K562 (cell line): ENCODE data around the gene POLR2L. TPM values are rescaled to one million over a fixed set of nuclear protein-coding genes. Genes with fewer than 3 reads are reported as not detected.
A peak's percentile ranks its signal among the peaks of the same experiment; 100 is the strongest.

ENCODE experiments used
- ATAC-seq: fragments of 200-7000 bp; cut with Tn5 transposase; 3 replicates; pipeline ENCODE4 v1.9.1; 2020; ENCODE audit warnings: moderate library complexity
- BruUV-seq: library from RNA; stranded (reverse); fragments of 400-500 nt; replicated peaks from 2 replicates; lab custom pipeline; 2021; lab: Mats Ljungman, UMichigan
- CTCF ChIA-PET: fragments of 300-600 bp; formaldehyde crosslinking; extraction: SDS; loops from one replicate; lab custom pipeline; 2021; ENCODE audit warnings: low intra/inter-chr PET ratio; lab: Yijun Ruan, JAX
- POLR2A ChIA-PET: fragments of 300-600, 350-650 bp; sonication (Branson Sonifier 250); formaldehyde crosslinking; extraction: SDS; loops from one replicate; lab custom pipeline; 2021; ENCODE audit warnings: antibody characterized with exemption, inconsistent platforms; lab: Yijun Ruan, JAX
- DNase-seq, 4 experiments: peaks; one replicate each; pipeline versions ENCODE4 v3.0.0 to v3.0.0-alpha.2; 2011 to 2018; ENCODE audit warnings: low spot score in 3 of 4, mixed read lengths in 3 of 4; ENCODE audit errors: extremely low read depth in 1 of 4
- FAIRE-seq: peaks from 2 replicates; lab custom pipeline; 2011; peaks lifted over from hg19 to GRCh38; lab: Jason Lieb, UNC
- H2AFZ ChIP-seq: 2 replicates; pipeline ENCODE4 v1.6.0; 2011; ENCODE audit warnings: low read depth, low read length, control low read depth, inconsistent platforms
- H3K27ac ChIP-seq: fragments of 200-600 bp; 3 replicates; pipeline ENCODE4 v1.8.0; 2011; ENCODE audit warnings: low read depth, mild to moderate bottlenecking, control low read depth, inconsistent platforms, low read length, moderate library complexity, mixed read lengths; ENCODE audit errors: extremely low read depth
- H3K27me3 ChIP-seq, 2 experiments: fragments of 300-600 bp in 1 of 2; 2 replicates in 1 of 2; 3 replicates in 1 of 2; pipeline versions ENCODE4 v1.6.0 to v1.8.0; 2011; ENCODE audit warnings: inconsistent platforms in 2 of 2, low read length in 2 of 2, mild to moderate bottlenecking in 1 of 2, mixed read lengths in 1 of 2, moderate library complexity in 1 of 2; ENCODE audit not compliant: control insufficient read depth in 2 of 2, insufficient read depth in 2 of 2
- H3K36me3 ChIP-seq: fragments of 300-600 bp; 3 replicates; pipeline ENCODE4 v1.8.0; 2011; ENCODE audit warnings: mild to moderate bottlenecking, low read length, inconsistent platforms; ENCODE audit not compliant: control insufficient read depth, insufficient read depth
- H3K4me1 ChIP-seq, 2 experiments: fragments of 200-600 bp in 1 of 2; replicated peaks in 1 of 2; 2 replicates in 1 of 2; 3 replicates in 1 of 2; pipeline versions ENCODE4 v1.5.1 to v1.8.0; 2011; ENCODE audit warnings: inconsistent platforms in 2 of 2, low read length in 2 of 2, mild to moderate bottlenecking in 1 of 2, mixed read lengths in 1 of 2, moderate library complexity in 1 of 2; ENCODE audit not compliant: control insufficient read depth in 2 of 2, insufficient read depth in 2 of 2
- H3K4me2 ChIP-seq: 2 replicates; pipeline ENCODE4 v1.6.1; 2011; ENCODE audit warnings: low read length, control low read depth, inconsistent platforms, mixed read lengths; ENCODE audit not compliant: insufficient read depth
- H3K4me3 ChIP-seq: fragments of 200-600 bp; sonication (generic), shearing (Covaris generic); 2 replicates; pipeline ENCODE4 v1.5.1; 2016; ENCODE audit warnings: control low read depth, inconsistent platforms
- H3K79me2 ChIP-seq: fragments of 200-600 bp; 3 replicates; pipeline ENCODE4 v1.8.0; 2011; ENCODE audit warnings: low read length, inconsistent platforms; ENCODE audit not compliant: control insufficient read depth, insufficient read depth
- H3K9ac ChIP-seq, 2 experiments: 2 replicates each; pipeline versions ENCODE4 v1.6.0 to v1.6.1; 2011; ENCODE audit warnings: low read depth in 2 of 2, low read length in 2 of 2, control low read depth in 1 of 2, inconsistent platforms in 1 of 2, mild to moderate bottlenecking in 1 of 2, mixed read lengths in 1 of 2; ENCODE audit not compliant: insufficient read depth in 1 of 2
- H3K9me1 ChIP-seq: one replicate; pipeline ENCODE4 v1.6.0; 2011; ENCODE audit warnings: inconsistent platforms, mild to moderate bottlenecking, low read length, moderate library complexity; ENCODE audit not compliant: control insufficient read depth, insufficient read depth
- H3K9me3 ChIP-seq: replicated peaks from 2 replicates; pipeline ENCODE4 v1.5.1; 2011; ENCODE audit warnings: low read depth, low read length, inconsistent platforms; ENCODE audit not compliant: control insufficient read depth, insufficient read depth
- H4K20me1 ChIP-seq: replicated peaks from 2 replicates; pipeline ENCODE4 v1.6.1; 2011; ENCODE audit warnings: low read length, inconsistent platforms, mixed read lengths; ENCODE audit not compliant: control insufficient read depth, insufficient read depth
- NBN ChIP-seq: fragments of 450-650 bp; IDR thresholded peaks from 2 replicates; pipeline ENCODE4 v1.6.1; 2016; ENCODE audit warnings: low read depth, mild to moderate bottlenecking
- SAP30 ChIP-seq: fragments of 200-600 bp; sonication (generic); IDR thresholded peaks from 2 replicates; pipeline ENCODE4 v1.6.1; 2012; ENCODE audit warnings: borderline replicate concordance, low read depth, mild to moderate bottlenecking, moderate library complexity, low read length, control low read depth, inconsistent platforms; ENCODE audit not compliant: insufficient read depth, poor library complexity, severe bottlenecking
- ZNF175 ChIP-seq: fragments of 200-800 bp; sonication (Bioruptor generic); IDR thresholded peaks from 2 replicates; pipeline ENCODE4 v1.6.1; 2016; ENCODE audit warnings: low read depth, mild to moderate bottlenecking, missing genetic modification characterization, missing compliant biosample characterization
- ZNF586 ChIP-seq: fragments of 450-650 bp; formaldehyde crosslinking; conservative IDR thresholded peaks from 2 replicates; pipeline ENCODE4 v1.4.0; 2020; ENCODE audit warnings: mild to moderate bottlenecking, moderate library complexity
- WGBS: fragments of 100-300 bp; shearing (Covaris generic); methylation state at CpG from one replicate; pipeline ENCODE4 v1.1.6; 2016; ENCODE audit warnings: low coverage, mixed read lengths; ENCODE audit not compliant: insufficient coverage; ENCODE audit errors: missing lambda C conversion rate; 5-methylcytosine and 5-hydroxymethylcytosine counted together
- in situ Hi-C: fragments of 300-500 bp; cut with MboI; formaldehyde crosslinking; loops from 4 replicates; pipeline ENCODE4 v1.15.0; 2018; ENCODE audit warnings: inconsistent platforms, mixed read lengths
- intact Hi-C: fragments of 100-400 bp; cut with micrococcal nuclease; formaldehyde crosslinking; loops from 2 replicates; pipeline ENCODE4 v1.14.2; 2022
- polyA plus RNA-seq, 8 experiments: library from polyadenylated mRNA; depleted of rRNA in 4 of 8; stranded (reverse) in 5 of 8; unstranded in 3 of 8; fragments of >200 nt; fragmentation: Nextera tagmentation in 2 of 8; fragmentation: Illumina TruSeq in 1 of 8; extraction: Ambion mirVana in 2 of 8; extraction: Trizol in 1 of 8; gene quantifications; 2 replicates each; pipeline versions ENCODE4 v1.2.1 to v1.2.3, GENCODE V29; 2011 to 2014; ENCODE audit warnings: inconsistent platforms in 1 of 8, missing spikeins in 1 of 8
- total RNA-seq, 7 experiments: library from RNA; depleted of rRNA in 6 of 7; stranded (reverse); fragments of >200 nt in 6 of 7; fragmentation: Illumina TruSeq in 2 of 7; extraction: Trizol in 2 of 7; gene quantifications; 2 replicates each; pipeline versions ENCODE4 v1.2.1 to v1.2.3, GENCODE V29; 2011 to 2021; ENCODE audit warnings: low replicate concordance in 1 of 7
- TF ChIP-seq, protein P1 (sequence below): sonication (generic); formaldehyde crosslinking; IDR thresholded peaks from 2 replicates; pipeline ENCODE4 v1.8.1; 2023; ENCODE audit warnings: mild to moderate bottlenecking, missing genetic modification reagents, moderate library complexity
- TF ChIP-seq, protein P2 (sequence below), 3 experiments: IDR thresholded peaks in 2 of 3; conservative IDR thresholded peaks in 1 of 3; 2 replicates each; pipeline ENCODE4 v1.5.1; 2011 to 2012; ENCODE audit warnings: low read length in 3 of 3, mild to moderate bottlenecking in 3 of 3, control low read depth in 2 of 3, improper control_type of control experiment in 1 of 3, inconsistent platforms in 1 of 3, low read depth in 1 of 3, mixed read lengths in 1 of 3, moderate library complexity in 1 of 3; ENCODE audit not compliant: insufficient read depth in 2 of 3

The POLR2L gene
- total and polyA plus RNA-seq, 9 of the 15 experiments (the other 6 are each of a cell fraction or from before 2014, with no cell fraction given): 38.3 to 688 (median 108) TPM

DNA sequence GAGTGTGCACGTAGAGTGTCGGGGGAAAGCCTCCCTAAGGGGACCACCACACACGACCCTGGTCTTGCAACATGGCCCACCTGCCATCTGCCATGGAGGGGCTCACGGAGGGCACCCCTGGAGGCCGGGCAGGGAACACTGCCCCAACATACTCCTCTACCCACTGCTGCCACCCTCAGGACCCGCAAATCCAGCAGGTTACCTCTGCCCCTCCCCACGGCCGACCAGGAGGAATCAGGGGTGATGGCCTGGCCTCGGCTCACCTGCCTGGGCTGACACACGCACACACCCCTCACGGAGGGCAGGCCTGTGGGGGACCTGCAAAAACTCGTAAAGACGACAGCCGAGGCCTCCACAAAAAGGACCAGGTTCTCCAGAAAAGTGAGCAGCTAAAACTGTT is 38.1 kb upstream of the POLR2L start:
- in situ Hi-C loops: no loop called here

More for the DNA sequence above, 38.1 kb upstream of the POLR2L start:
- Histone ChIP-seq H3K9me1 (peaks cover 17% of the 10 kb centered on the region), H2AFZ (no peak overlapping the region), H3K4me3 (no peak overlapping the region), H3K4me2 (no peak overlapping the region), H3K9ac (no peak overlapping the region; a peak in 1 of 4 replicates), H3K9me3 (no peaks in the 10 kb centered on the region), H3K4me1 (peaks cover 26 to 59% of the 10 kb centered on the region in 2 experiments; a peak in 4 of 5 replicates), H3K79me2 (no peaks in the 10 kb centered on the region), H3K36me3 (peaks cover 65% of the 10 kb centered on the region; the same call in 2 of the 3 replicates), H4K20me1 (peaks cover 21% of the 10 kb centered on the region), H3K27me3 (no peaks in the 10 kb centered on the region), H3K27ac (no peak overlapping the region)
- no peak for ATAC-seq
- TF ChIP-seq, protein P1, sequence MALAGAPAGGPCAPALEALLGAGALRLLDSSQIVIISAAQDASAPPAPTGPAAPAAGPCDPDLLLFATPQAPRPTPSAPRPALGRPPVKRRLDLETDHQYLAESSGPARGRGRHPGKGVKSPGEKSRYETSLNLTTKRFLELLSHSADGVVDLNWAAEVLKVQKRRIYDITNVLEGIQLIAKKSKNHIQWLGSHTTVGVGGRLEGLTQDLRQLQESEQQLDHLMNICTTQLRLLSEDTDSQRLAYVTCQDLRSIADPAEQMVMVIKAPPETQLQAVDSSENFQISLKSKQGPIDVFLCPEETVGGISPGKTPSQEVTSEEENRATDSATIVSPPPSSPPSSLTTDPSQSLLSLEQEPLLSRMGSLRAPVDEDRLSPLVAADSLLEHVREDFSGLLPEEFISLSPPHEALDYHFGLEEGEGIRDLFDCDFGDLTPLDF (CRISPR knock-in tag): no peak
- TF ChIP-seq ZNF175 (CRISPR knock-in tag): no peak
- no peak for TF ChIP-seq NBN
- TF ChIP-seq, protein P2, sequence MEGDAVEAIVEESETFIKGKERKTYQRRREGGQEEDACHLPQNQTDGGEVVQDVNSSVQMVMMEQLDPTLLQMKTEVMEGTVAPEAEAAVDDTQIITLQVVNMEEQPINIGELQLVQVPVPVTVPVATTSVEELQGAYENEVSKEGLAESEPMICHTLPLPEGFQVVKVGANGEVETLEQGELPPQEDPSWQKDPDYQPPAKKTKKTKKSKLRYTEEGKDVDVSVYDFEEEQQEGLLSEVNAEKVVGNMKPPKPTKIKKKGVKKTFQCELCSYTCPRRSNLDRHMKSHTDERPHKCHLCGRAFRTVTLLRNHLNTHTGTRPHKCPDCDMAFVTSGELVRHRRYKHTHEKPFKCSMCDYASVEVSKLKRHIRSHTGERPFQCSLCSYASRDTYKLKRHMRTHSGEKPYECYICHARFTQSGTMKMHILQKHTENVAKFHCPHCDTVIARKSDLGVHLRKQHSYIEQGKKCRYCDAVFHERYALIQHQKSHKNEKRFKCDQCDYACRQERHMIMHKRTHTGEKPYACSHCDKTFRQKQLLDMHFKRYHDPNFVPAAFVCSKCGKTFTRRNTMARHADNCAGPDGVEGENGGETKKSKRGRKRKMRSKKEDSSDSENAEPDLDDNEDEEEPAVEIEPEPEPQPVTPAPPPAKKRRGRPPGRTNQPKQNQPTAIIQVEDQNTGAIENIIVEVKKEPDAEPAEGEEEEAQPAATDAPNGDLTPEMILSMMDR (IDR thresholded peaks at IDR 0.05 in 2 of 3, conservative IDR thresholded peaks at IDR 0.05 in 1 of 3; ENCODE audit: insufficient read depth in 2 of 3, low read depth in 1 of 3, low read length in 3 of 3): peak in 1 of 3 experiments; percentile 38; a peak in 3 of 6 replicates
- TF ChIP-seq SAP30: no peak
- TF ChIP-seq ZNF586: no peak
- DNase-seq: no peak
- BruUV-seq: no TSS peak
- intact Hi-C loops: no loop called here
- CTCF ChIA-PET: no interaction called here
- POLR2A ChIA-PET: no interaction called here
- FAIRE-seq: no peak
- 85% methylated on average over 14 of the region's 14 CpGs for WGBS
